BJ (cell line): ENCODE data around the gene PRM2. TPM values are rescaled to one million over a fixed set of nuclear protein-coding genes. Genes with fewer than 3 reads are reported as not detected.

Experiments
- CTCF ChIA-PET: fragments of 350-600 bp; formaldehyde crosslinking; extraction: SDS; loops from one replicate; lab custom pipeline; 2021; ENCODE audit warnings: antibody characterized with exemption, inconsistent platforms; lab: Yijun Ruan, JAX
- POLR2A ChIA-PET: fragments of 300-600 bp; sonication (Branson Sonifier 250); formaldehyde crosslinking; extraction: SDS; loops from one replicate; lab custom pipeline; 2021; ENCODE audit warnings: antibody characterized with exemption; lab: Charles Lee
- DNase-seq: peaks from one replicate; pipeline ENCODE4 v3.0.0-alpha.2; 2011; ENCODE audit warnings: low read depth
- H3K27me3 ChIP-seq: 2 replicates; pipeline ENCODE4 v1.6.0; 2011; ENCODE audit warnings: low read length; ENCODE audit not compliant: control insufficient read depth, insufficient read depth
- H3K36me3 ChIP-seq: 2 replicates; pipeline ENCODE4 v1.5.1; 2011; ENCODE audit warnings: low read length; ENCODE audit not compliant: control insufficient read depth, insufficient read depth
- H3K4me3 ChIP-seq: 2 replicates; pipeline ENCODE4 v1.5.1; 2011; ENCODE audit warnings: low read depth, mild to moderate bottlenecking, control low read depth, low read length
- polyA plus RNA-seq: library from polyadenylated mRNA; depleted of rRNA; stranded (reverse); fragments of >200 nt; gene quantifications from 2 replicates; pipeline ENCODE4 v1.2.3, GENCODE V29; 2011
- TF ChIP-seq, protein P1 (sequence below): IDR thresholded peaks from 2 replicates; pipeline ENCODE4 v1.5.1; 2011; ENCODE audit warnings: low read depth, mild to moderate bottlenecking, control low read depth, inconsistent platforms, low read length, moderate library complexity; ENCODE audit not compliant: insufficient read depth

Gene PRM2
- polyA plus RNA-seq, 1 experiment = not detected

DNA sequence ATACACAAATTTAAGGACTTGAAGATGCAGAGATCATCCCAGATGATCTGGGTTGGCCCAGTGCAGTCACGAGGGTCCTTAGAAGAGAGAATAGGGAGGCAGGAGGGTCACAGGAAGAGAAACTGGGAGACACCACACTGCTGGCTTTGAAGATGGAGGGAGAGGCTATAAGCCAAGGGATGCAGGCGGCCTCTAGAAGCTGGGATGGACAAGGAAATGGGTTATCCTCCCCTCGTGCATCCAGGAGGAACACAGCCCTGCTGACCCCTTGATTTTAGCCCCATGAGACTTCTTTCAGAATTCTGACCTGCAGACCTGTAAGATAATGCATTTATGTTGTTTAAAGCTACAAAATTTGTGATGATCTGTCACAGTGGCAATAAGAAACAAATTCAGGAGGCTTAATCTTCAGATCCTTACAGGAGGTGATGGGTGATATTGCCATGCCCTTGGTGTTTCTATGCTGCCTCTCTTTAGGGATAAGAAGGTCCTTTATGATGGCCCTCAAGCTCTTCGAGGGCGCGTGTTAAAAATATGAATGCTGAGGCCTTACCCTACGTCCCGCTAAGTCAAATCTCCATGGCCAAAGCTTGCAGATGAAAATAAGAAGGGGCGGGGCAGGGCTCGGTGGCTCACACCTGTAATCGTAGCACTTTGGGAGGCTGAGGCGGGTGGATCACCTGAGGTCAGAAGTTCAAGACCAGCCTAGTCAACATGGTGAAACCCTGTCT is 1.5 kb upstream of the PRM2 start:
- Histone ChIP-seq H3K36me3 (no peaks in the 10 kb centered on the region), H3K4me3 (no peak overlapping the region), H3K27me3 (peaks cover 2% of the 10 kb centered on the region; the same call in 1 of the 2 replicates)
- DNase-seq = no peak
- CTCF ChIA-PET = interaction anchor here (0.6 to 1.6 kb wide), 2 partner anchors 21 to 42 kb away, joined by 3 to 6 read pairs; partner anchors contain the start of gene SOCS1
- TF ChIP-seq, protein P1, sequence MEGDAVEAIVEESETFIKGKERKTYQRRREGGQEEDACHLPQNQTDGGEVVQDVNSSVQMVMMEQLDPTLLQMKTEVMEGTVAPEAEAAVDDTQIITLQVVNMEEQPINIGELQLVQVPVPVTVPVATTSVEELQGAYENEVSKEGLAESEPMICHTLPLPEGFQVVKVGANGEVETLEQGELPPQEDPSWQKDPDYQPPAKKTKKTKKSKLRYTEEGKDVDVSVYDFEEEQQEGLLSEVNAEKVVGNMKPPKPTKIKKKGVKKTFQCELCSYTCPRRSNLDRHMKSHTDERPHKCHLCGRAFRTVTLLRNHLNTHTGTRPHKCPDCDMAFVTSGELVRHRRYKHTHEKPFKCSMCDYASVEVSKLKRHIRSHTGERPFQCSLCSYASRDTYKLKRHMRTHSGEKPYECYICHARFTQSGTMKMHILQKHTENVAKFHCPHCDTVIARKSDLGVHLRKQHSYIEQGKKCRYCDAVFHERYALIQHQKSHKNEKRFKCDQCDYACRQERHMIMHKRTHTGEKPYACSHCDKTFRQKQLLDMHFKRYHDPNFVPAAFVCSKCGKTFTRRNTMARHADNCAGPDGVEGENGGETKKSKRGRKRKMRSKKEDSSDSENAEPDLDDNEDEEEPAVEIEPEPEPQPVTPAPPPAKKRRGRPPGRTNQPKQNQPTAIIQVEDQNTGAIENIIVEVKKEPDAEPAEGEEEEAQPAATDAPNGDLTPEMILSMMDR = no peak
- POLR2A ChIA-PET = no interaction called here

DNA sequence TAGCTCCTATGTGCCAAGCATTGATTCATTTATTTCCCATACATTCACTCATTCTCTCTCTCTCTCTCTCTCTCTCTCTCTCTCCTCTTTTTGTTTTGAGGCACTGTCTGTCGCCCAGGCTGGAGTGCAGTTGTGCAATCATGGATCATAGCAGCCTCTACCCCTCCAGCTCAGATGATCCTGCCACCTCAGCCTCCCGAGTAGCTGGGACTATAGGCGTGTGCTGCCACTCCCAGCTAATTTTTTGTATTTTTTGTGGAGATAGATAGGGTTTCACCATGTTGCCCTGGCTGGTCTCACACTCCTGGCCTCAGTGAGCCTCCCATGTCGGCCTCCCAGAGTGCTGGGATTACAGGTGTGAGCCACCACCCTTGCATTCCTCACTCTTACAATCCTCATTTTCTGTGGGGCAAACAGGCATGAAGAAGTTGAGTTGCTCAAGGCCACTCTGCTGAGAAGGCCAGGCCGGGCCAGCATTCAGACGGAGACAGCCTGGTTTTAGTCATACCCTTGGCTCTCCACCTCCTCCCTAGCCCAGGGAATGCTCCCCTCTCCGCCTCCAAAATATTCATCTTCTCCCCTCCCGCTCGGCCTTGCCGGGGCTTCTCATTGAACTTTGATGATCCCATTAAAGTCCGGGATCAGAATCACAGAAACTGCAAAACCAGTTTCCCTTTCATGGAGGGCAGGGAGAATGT is 765 bp upstream of the PRM2 start:
- Histone ChIP-seq H3K36me3 (no peaks in the 10 kb centered on the region), H3K27me3 (peaks cover 2% of the 10 kb centered on the region; the same call in 1 of the 2 replicates), H3K4me3 (no peak overlapping the region)
- POLR2A ChIA-PET = no interaction called here
- CTCF ChIA-PET = interaction anchor here (1.6 kb wide), 1 partner anchor 20 kb away, joined by 6 read pairs; the partner anchor contains the start of gene SOCS1
- DNase-seq = no peak
- TF ChIP-seq, protein P1 = no peak

DNA sequence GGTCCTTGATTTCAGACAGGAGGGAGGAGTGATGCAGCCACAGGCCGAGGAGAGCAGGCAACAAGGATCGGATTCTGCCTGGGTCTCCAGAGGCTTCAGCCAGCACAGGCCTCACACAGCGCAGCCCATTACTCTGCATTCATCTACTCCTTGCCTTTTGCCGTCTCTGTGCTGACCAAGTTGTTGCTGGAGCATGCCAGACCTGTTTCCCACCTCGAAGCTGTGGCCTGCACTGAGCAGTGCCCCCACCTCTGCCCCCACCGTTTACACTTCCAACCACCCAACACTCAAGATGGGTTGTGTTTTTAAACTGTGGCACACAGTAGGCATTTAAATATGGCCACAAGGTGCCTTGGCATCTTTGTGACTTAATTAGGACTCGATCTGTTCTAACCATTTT is 1.3 kb downstream of the PRM2 start:
- POLR2A ChIA-PET = no interaction called here
- TF ChIP-seq, protein P1 = no peak
- DNase-seq = no peak
- CTCF ChIA-PET = no interaction called here
- Histone ChIP-seq H3K27me3 (peaks cover 2% of the 10 kb centered on the region; the same call in 1 of the 2 replicates), H3K36me3 (no peaks in the 10 kb centered on the region), H3K4me3 (no peak overlapping the region)

DNA sequence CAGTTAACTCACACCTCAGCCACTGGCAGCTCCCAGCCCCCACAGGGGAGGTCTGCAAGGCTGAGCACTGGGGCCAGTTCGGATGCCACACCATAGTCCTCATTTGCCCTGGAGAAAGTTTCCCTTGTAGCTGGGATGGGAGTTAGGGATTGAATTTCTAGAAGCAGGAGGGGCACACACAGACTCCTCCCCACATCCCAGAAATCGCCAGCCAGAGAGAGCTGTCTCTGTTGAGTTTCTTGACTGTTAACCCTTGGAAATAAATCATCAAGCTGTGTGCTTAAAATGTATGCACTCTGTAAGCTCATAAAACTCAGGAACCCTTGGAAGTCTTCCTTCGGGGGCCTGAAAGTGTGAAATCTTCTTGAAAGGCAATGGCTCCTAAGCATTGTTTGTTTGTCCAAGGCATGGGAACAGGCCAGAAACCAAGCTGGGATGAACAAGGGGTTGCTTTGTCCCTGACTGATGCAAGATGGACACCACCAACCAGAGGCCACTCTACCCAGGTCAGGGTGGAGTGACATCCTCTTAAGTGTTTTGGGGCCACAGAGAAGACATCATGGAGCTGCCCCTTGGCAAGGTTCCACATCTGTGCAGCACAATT is 2.5 kb downstream of the PRM2 start:
- POLR2A ChIA-PET = no interaction called here
- H3K4me3 ChIP-seq = no peak overlapping the region
- DNase-seq = no peak
- TF ChIP-seq, protein P1 = no peak
- H3K27me3 ChIP-seq = peaks cover 2% of the 10 kb centered on the region; the same call in 1 of the 2 replicates
- no peaks in the 10 kb centered on the region for H3K36me3 ChIP-seq
- CTCF ChIA-PET = interaction anchor here (0.9 to 1.8 kb wide), 3 partner anchors 15 to 310 kb away, joined by 3 to 7 read pairs (median 3); no protein-coding TSS in a partner anchor
